Glutamatergic neuron (in vitro differentiated cells): ENCODE data around the gene CCDC188. TPM values are rescaled to one million over a fixed set of nuclear protein-coding genes. Genes with fewer than 3 reads are reported as not detected.
A peak's percentile ranks its signal among the peaks of the same experiment; 100 is the strongest.

Source experiments
- DNase-seq: peaks from one replicate; pipeline ENCODE4 v3.0.0; 2022
- H3K27ac Mint-ChIP-seq: one replicate; pipeline ENCODE4 v1.8.0; 2020; ENCODE audit warnings: mild to moderate bottlenecking, mixed read lengths, inconsistent platforms; ENCODE audit not compliant: unreplicated experiment
- H3K27me3 Mint-ChIP-seq: one replicate; pipeline ENCODE4 v1.8.0; 2020; ENCODE audit warnings: mild to moderate bottlenecking, moderate library complexity, mixed read lengths, inconsistent platforms; ENCODE audit not compliant: unreplicated experiment
- H3K36me3 Mint-ChIP-seq: one replicate; pipeline ENCODE4 v1.8.0; 2020; ENCODE audit warnings: mild to moderate bottlenecking, mixed read lengths, inconsistent platforms; ENCODE audit not compliant: unreplicated experiment
- H3K4me1 Mint-ChIP-seq: one replicate; pipeline ENCODE4 v1.8.0; 2020; ENCODE audit warnings: mild to moderate bottlenecking, low read depth, mixed read lengths, inconsistent platforms; ENCODE audit not compliant: unreplicated experiment
- H3K4me3 Mint-ChIP-seq: one replicate; pipeline ENCODE4 v1.8.0; 2020; ENCODE audit warnings: mild to moderate bottlenecking, mixed read lengths, inconsistent platforms; ENCODE audit not compliant: unreplicated experiment
- H3K9me3 Mint-ChIP-seq: one replicate; pipeline ENCODE4 v1.8.0; 2020; ENCODE audit warnings: mild to moderate bottlenecking, moderate library complexity, mixed read lengths, inconsistent platforms; ENCODE audit not compliant: unreplicated experiment
- CTCF ChIP-seq: fragments of 200-600 bp; sonication (generic); IDR thresholded peaks from one replicate; pipeline ENCODE4 v1.5.0; 2021; ENCODE audit not compliant: partially characterized antibody, unreplicated experiment
- total RNA-seq: library from RNA; stranded (reverse); fragmentation: NEBNext Ultra II Directional; extraction: Animal tissue kit (Norgen Biotek cat#: 25700); gene quantifications from one replicate; pipeline ENCODE4 v1.2.1, GENCODE V29; 2021; ENCODE audit not compliant: unreplicated experiment

Gene CCDC188
- total RNA-seq, 1 donor from 2014 or later: 0.54 TPM

GRCh38 chr22:20149257-20150250 is 1.3 kb downstream of the CCDC188 start:
- Mint-ChIP-seq H3K4me3 (no peak overlapping the region), H3K27me3 (no peaks in the 10 kb centered on the region)

GRCh38 chr22:20148414-20148813 is 2.4 kb downstream of the CCDC188 start:
- H3K27me3 Mint-ChIP-seq: no peaks in the 10 kb centered on the region
- no peaks in the 10 kb centered on the region for H3K9me3 Mint-ChIP-seq
- H3K4me1 Mint-ChIP-seq: peaks cover 5% of the 10 kb centered on the region
- no peak for DNase-seq
- no peak for TF ChIP-seq CTCF
- H3K36me3 Mint-ChIP-seq: no peaks in the 10 kb centered on the region
- no peak overlapping the region for H3K4me3 Mint-ChIP-seq
- H3K27ac Mint-ChIP-seq: no peak overlapping the region

More at GRCh38 chr22:20149257-20150250, 1.3 kb downstream of the CCDC188 start:
- no peak for TF ChIP-seq CTCF
- H3K27ac Mint-ChIP-seq: no peak overlapping the region
- DNase-seq: no peak
- peaks cover 8% of the 10 kb centered on the region for H3K4me1 Mint-ChIP-seq
- H3K36me3 Mint-ChIP-seq: no peaks in the 10 kb centered on the region
- H3K9me3 Mint-ChIP-seq: no peaks in the 10 kb centered on the region

- no peaks in the 10 kb centered on the region for H3K36me3 Mint-ChIP-seq
- H3K4me3 Mint-ChIP-seq: no peak overlapping the region
- H3K27ac Mint-ChIP-seq: no peak overlapping the region
- peaks cover 5% of the 10 kb centered on the region for H3K4me1 Mint-ChIP-seq
- no peak for DNase-seq
- no peaks in the 10 kb centered on the region for H3K27me3 Mint-ChIP-seq
- TF ChIP-seq CTCF: no peak
- no peaks in the 10 kb centered on the region for H3K9me3 Mint-ChIP-seq
These were observed 3.4 kb downstream of the CCDC188 start for GRCh38 chr22:20147237-20147988.

GRCh38 chr22:20146777-20147176 is 4.1 kb downstream of the CCDC188 start:
- Mint-ChIP-seq H3K36me3 (no peaks in the 10 kb centered on the region), H3K4me1 (peaks cover 5% of the 10 kb centered on the region), H3K4me3 (no peak overlapping the region), H3K27ac (peak overlapping the region; percentile 20), H3K9me3 (no peaks in the 10 kb centered on the region), H3K27me3 (no peaks in the 10 kb centered on the region)
- no peak for DNase-seq
- no peak for TF ChIP-seq CTCF
